Stimulated activated CD4-positive, alpha-beta T cell treated with anti-CD3 and anti-CD28 coated beads, TNF-alpha, amount 100 ng/mL, for 4 hours (primary cell): ENCODE measurements around the gene CLEC16A.

Experiments used
- DNase-seq, 3 experiments: peaks; one replicate each; pipeline ENCODE4 v3.0.0-alpha.2; 2020; ENCODE audit warnings: low read depth in 3 of 3

The CLEC16A gene

DNA sequence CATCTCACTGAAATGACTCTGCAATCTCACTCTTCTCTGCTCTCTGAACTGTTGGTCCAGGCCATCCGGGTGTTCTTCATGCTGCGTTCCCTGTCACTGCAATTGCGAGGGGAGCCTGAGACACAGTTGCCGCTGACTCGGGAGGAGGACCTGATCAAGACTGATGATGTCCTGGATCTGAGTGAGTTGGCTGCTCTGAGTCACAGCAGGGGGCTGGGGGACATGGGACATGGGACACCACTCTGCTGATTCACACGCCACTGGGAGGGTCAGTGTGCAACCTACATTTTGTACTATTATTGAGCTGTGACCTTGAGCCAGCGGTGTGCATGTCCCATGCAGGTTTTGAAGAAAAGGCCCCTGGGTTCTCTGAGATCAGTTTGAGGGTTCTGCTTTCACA, 116.5 kb downstream of the CLEC16A start:
- DNase-seq = no peak

DNA sequence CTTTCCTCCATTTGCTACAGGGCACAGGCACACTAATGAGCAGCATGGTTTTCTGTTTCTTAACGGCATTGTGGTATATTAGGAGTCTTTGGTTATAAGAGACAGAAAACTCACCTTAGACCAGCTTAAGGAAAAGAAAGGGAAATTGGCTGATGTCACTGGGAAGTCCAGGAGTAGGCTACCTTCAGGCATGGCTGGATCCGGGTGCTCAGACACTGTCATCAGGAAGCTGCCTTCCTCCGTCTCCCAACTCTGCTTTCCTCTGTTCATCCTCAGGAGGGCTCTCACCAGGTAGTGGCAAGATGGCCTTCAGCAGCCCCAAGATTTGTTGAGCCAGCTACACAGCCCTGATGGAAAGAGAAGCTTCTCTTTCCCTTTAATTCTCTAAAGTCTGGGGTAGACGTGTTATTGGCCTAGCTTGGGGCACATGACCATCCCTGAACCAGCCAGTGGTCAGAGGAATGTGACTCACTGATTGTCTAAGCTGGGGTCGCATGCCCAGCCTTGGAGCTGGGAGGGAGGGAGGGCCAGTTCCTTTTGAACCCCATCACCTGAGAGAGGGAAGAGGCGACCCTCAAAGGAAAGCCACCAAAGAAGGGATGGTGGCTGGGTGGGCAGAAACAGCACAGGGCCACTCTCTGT, 117.4 kb downstream of the CLEC16A start:
- no peak for DNase-seq

DNA sequence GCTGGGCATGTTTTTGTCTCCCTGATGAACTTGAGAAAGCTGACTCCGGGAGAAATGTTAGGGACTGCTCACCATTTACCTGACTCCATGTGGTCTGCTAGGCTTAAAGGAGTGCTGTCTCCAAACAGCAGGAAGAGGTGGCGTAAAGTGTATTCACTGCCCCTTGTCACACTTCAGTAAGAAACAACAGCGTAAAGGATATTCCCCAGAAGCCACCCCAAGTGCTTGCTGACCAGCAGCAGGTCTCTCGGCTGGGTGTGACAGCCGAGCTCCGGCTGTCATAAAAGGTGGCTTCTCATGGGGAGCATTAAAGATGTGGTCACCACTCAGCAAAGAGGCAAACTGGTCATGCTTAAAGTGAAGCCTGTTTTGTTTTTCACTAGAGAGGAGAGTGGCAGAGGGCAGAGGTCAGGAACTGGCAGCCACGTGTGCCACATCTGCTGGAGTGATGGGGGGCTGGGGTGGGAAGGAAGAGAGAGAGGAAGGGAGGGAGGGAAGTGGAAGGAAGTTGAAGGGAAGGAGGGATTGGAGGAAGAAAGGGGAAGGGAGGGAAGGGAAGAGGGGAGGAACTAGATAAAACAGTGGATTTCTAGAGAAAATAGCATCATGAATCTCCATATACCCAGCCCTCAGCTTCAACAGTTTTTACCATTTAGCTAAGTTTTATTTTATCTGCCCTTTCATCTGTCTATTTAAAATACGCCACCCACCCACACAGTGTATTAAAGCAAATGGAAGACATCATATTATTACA, 119.3 kb downstream of the CLEC16A start:
- DNase-seq = no peak

DNA sequence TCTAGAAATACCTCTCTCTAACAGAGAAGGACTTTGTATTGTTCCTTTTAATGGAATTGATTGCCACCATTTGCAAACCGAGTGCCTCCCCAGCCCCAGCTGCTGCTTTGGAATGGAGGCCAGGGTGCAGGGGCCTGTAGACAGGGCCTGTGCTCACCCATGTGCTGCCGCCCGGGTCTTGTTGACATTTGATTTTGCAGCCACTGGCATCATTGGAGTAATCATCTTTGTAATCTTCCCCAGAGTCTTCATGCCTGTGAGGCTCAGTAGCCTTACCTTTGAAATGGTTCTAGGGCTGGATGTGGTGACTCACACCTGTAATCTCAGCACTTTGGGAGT, 119.8 kb downstream of the CLEC16A start:
- no peak for DNase-seq

- no peak for DNase-seq
Measured at GRCh38 chr16:11064851-11065250, 120.5 kb downstream of the CLEC16A start.

DNA sequence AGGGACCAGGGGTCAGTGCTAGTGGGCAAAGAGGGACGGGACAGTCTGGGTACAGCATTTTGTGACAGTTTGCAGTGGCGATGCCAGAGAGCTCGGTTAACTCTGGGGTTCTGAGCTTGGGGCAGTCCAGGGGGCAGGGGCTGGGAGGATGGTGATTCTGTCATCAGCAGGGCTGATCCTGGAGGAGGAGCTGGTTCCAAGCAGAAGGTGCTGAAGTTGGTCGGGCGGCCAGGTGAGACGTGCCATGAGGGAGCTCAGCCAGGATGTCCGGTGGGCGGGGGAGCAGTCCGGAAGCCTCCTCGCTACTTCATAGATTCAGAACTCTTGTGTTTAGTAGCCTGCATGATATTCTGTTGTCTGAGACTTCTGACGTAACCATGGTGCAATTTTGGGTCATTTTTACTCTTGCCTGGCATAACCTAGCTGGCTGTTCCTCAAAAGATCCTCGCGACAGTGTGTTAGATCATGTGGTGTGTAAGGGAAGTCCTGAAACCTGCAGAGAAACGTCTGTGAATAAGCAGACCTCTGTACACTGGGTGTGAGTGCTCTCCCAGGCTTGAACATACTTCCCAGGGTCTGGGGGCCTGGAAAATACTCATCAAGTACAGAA, 122.0 kb downstream of the CLEC16A start:
- no peak for DNase-seq

- DNase-seq = no peak
Measured at GRCh38 chr16:11067266-11067665, 122.9 kb downstream of the CLEC16A start.

GRCh38 chr16:11067697-11068141, 123.4 kb downstream of the CLEC16A start:
- no peak for DNase-seq

- DNase-seq = no peak
Measured at GRCh38 chr16:11071829-11072228, 127.5 kb downstream of the CLEC16A start.

DNA sequence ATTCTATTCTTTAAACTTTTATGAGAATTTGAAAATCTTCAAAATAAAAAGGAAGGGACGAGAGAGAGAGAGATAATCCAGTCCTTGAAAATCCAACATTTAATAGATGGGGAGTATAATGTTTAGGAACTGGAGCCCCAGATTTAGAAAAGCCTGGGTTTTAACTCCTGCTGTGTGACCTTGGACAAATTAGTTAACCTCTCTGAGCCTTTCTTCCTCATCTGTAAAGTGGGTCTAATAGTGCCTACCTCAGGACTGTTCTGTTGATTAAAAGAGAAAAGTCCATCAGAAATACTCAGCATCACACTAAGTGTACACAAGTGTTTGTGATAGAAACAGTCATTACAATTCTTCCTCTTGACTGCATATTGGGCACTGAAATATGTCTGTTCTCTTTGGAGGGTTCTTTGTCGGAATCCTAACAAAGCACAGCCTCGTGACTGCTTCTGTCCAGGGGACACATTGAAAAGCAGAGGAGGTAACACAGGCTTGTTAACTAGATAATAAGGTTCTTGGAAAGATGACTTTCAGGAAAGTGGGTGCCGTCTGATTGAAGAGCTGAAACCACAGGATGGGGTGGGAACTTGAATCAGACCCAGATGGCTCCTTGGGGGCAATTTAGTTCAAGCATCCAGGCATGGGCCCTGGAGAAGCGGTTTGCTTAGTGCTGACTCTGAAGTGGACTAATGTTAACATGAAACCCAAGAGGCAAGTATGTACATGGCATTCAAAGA, 128.2 kb downstream of the CLEC16A start:
- DNase-seq = no peak

DNA sequence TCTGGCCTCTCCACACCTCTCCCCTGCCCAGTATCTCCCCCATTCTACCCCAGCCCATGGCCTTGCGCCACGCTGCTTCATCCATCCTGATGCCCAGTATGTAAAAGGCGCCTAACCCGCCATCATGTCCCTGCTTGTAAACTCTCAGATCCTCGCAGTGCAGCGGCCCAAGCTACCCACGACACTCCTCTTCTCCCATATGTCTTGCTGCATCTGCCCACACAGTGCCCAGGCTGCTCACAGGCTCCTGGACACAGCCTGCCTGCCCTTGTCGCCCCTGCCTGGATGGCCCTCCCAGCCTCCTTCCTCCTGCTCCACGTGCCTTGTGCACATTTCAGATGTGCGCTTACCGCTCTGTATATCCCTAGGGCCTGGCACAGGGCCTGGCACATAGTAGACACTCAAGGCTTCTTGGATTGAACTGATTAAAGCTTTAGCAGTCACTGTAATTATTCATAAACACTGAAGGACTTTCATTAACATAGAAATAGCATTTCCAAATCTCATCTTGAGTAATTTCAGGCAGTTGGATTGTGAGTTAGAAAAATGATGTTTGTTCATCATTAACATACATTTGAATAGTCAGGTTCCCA, 129.1 kb downstream of the CLEC16A start:
- DNase-seq = no peak

DNA sequence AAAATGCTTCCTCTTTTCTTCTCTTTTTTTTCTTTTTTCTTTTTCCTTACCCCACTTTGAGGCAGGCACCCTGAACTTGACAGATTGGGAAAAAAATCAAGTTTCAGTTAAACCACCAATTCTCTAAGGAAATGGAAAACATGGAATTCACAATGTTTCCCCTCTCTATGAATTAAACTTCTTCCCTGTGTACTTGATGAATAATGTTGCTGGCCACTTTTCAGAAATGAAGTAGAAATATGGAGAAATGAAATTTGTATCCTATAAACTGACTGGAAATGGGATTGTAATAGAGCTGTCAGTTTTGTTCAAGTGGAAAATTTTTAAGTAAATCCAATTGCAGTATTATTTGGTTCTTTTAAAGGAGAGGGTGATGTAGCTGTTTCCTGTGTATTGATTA, 129.8 kb downstream of the CLEC16A start:
- DNase-seq = no peak

- no peak for DNase-seq
Measured at GRCh38 chr16:11075163-11075562, 130.8 kb downstream of the CLEC16A start.

GRCh38 chr16:11076259-11077018, 132.1 kb downstream of the CLEC16A start:
- peak in 2 of 3 experiments; percentile 50 to 66 for DNase-seq

DNA sequence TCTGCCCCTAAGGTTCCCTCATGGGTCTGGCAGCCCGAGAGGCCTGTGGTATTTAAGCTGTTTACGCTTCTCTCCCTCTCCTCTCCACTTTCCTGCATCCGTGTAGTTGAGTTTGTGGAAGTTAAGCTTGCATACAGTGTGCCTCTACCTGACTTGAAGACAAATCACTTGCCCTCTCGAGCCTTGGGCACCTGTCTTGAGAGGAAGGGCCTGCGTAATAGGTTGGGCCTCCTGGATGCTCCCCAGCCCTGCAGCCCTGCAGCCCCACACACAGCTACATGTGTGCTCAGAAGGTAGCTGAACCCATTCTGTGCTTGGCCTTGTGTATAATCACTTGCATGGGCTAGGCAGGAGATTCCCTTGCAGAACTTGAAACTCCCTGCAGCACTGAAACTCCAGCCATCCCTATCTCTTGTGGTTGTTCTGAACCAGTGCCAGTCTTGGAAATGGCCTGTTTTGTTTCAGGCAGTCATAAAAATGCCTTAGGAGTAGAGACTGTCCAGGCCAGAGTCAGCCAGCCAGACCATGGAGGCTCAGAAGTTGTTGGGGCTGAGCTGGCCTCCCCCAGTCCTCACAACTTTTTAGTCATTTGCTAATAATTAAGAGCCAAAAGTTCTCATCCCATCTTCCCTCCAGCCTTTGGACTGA, 134.6 kb downstream of the CLEC16A start:
- no peak for DNase-seq

GRCh38 chr16:11079652-11080187, 135.4 kb downstream of the CLEC16A start:
- no peak for DNase-seq

- DNase-seq = no peak
Measured at GRCh38 chr16:11080327-11080967, 136.1 kb downstream of the CLEC16A start.

DNA sequence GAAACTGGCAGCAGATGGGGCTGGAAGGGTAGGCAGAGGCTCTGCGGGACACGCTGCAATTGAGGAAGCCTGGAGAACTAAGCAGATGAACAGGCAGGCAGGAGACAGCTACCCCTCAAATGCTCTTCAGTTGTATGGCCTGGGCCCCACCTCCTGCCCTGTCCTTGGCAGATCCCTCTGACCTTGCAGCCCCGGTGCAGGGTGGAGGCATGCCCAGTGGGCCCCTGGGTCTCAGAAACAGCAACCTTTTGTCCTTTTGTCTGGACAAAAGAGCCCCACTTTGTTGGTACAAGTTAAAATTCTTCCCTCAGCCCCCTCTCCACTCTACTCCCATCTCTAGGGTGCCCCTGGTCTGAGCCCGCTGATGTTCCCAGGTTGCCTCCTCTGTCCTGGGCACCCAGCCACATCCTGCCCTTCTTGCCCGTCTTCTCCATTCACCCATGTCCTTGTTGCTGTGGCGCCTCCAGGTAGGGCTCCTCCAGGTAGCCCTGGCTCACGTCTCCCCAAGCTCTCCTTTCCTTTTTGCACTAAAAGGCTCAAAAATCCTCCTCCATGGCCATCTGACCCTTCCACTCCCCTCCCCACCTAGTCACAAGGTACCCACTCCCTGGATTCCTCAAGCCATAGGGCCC, 136.8 kb downstream of the CLEC16A start:
- DNase-seq = no peak

DNA sequence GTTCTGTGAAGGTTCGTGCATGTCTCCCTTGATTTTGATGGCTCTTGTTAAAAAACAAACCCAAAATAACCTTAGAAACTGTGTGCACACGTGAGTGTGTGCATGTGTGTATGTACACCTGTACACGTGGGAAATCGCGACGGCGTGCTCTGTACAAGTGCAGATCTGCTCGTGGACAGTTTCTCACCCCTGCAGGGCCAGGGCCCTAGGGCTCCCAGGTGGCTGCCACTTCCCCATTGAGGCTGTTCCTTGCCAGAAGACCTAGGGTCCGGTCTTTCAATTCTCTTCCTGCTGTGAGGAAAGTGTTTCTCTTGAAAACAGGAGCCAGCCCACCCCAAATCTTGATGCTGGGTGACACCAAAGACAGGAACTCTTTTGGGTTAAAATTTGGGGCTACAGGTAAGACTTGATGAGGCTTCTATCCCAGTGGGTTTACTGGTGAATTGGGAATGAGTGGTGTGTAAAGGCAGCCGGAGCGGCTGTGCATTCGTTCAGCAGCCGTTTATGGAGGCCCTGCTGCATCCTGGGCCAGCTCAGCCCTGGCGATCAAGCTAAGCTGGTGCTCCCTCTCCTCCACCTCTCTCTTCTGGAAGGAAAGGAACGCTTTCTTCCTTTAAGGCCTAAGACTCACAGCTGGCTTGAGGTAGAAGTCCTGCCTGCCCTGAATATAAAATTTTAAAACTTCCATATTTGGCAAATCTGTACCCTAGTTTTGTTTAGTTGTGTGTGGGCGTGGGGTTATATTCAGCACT, 137.9 kb downstream of the CLEC16A start:
- DNase-seq = no peak
